ENCODE measurements around the gene STK38L.
A peak's percentile ranks its signal among the peaks of the same experiment; 100 is the strongest.

STK38L gene

GRCh38 chr12:27324530-27324929 lies 80.4 kb downstream of the STK38L start:
- H3K27me3 ChIP-seq (replicated peaks in 2 of 5; ENCODE audit: control insufficient read depth in 4 of 5, insufficient read depth in 5 of 5, low read length in 4 of 5): no peaks in the 10 kb centered on the region
- H3K27ac ChIP-seq (ENCODE audit: insufficient read depth in 1 of 2, low read depth in 1 of 2, low read length in 2 of 2, poor library complexity in 1 of 2, severe bottlenecking in 2 of 2): no peak overlapping the region
- peaks cover 4 to 28% (median 14%) of the 10 kb centered on the region in 4 experiments for H3K36me3 ChIP-seq (ENCODE audit: control insufficient read depth in 4 of 4, insufficient read depth in 4 of 4, low read length in 3 of 4)
- no peaks in the 10 kb centered on the region for H3K9me3 ChIP-seq (ENCODE audit: control extremely low read depth in 1 of 5, control insufficient read depth in 4 of 5, insufficient read depth in 2 of 5, low read depth in 1 of 5, low read length in 4 of 5)
- no peak overlapping the region for H3K4me3 ChIP-seq (ENCODE audit: control insufficient read depth in 1 of 7, extremely low read depth in 1 of 7, insufficient read depth in 4 of 7, low read depth in 2 of 7, low read length in 6 of 7)
- POLR2A ChIA-PET: no interaction called here
- CTCF ChIA-PET: interaction anchor here (1.7 kb wide), 1 partner anchor 19 kb away, joined by 5 read pairs; no protein-coding TSS in a partner anchor
- no peaks in the 10 kb centered on the region for H3K4me1 ChIP-seq (ENCODE audit: control extremely low read depth in 1 of 4, control insufficient read depth in 4 of 4, insufficient read depth in 4 of 4, low read length in 3 of 4)
- no peak for DNase-seq

- Histone ChIP-seq H3K4me3 (ENCODE audit: control insufficient read depth in 1 of 7, extremely low read depth in 1 of 7, insufficient read depth in 4 of 7, low read depth in 2 of 7, low read length in 6 of 7) (peak overlapping the region in 3 of 7 experiments; percentile 22 to 51 (median 39)), H3K9me3 (ENCODE audit: control extremely low read depth in 1 of 5, control insufficient read depth in 4 of 5, insufficient read depth in 2 of 5, low read depth in 1 of 5, low read length in 4 of 5) (no peaks in the 10 kb centered on the region), H3K4me1 (ENCODE audit: control extremely low read depth in 1 of 4, control insufficient read depth in 4 of 4, insufficient read depth in 4 of 4, low read length in 3 of 4) (peaks cover 9 to 32% (median 22%) of the 10 kb centered on the region in 4 experiments), H3K36me3 (ENCODE audit: control insufficient read depth in 4 of 4, insufficient read depth in 4 of 4, low read length in 3 of 4) (peaks cover 0 to 7% (median 4%) of the 10 kb centered on the region in 4 experiments), H3K27ac (ENCODE audit: insufficient read depth in 1 of 2, low read depth in 1 of 2, low read length in 2 of 2, poor library complexity in 1 of 2, severe bottlenecking in 2 of 2) (no peak overlapping the region), H3K27me3 (replicated peaks in 2 of 5; ENCODE audit: control insufficient read depth in 4 of 5, insufficient read depth in 5 of 5, low read length in 4 of 5) (peaks cover 0 to 4% (median 0%) of the 10 kb centered on the region in 5 experiments)
- ChIA-PET POLR2A (interaction anchor here (0.6 kb wide), 1 partner anchor 11 kb away, joined by 3 read pairs; no protein-coding TSS in a partner anchor), CTCF (interaction anchor here (0.7 kb wide), 2 partner anchors 11 to 25 kb away, joined by 3 read pairs; no protein-coding TSS in a partner anchor)
- no peak for DNase-seq
- 100% methylated on average over 1 of the region's 1 CpG for WGBS (ENCODE audit: insufficient coverage)
These were observed 86.8 kb downstream of the STK38L start for GRCh38 chr12:27330846-27331245.

- 26% methylated on average over 4 of the region's 7 CpGs for WGBS (ENCODE audit: insufficient coverage)
- CTCF ChIA-PET: interaction anchor here (0.7 to 1.2 kb wide), 3 partner anchors 11 to 56 kb away, joined by 3 read pairs; no protein-coding TSS in a partner anchor
- peaks cover 0 to 4% (median 0%) of the 10 kb centered on the region in 5 experiments for H3K27me3 ChIP-seq (replicated peaks in 2 of 5; ENCODE audit: control insufficient read depth in 4 of 5, insufficient read depth in 5 of 5, low read length in 4 of 5)
- peaks cover 0 to 4% (median 2%) of the 10 kb centered on the region in 4 experiments for H3K36me3 ChIP-seq (ENCODE audit: control insufficient read depth in 4 of 4, insufficient read depth in 4 of 4, low read length in 3 of 4)
- peak; percentile 36 to 85 (median 83) for DNase-seq
- H3K4me1 ChIP-seq (ENCODE audit: control extremely low read depth in 1 of 4, control insufficient read depth in 4 of 4, insufficient read depth in 4 of 4, low read length in 3 of 4): peaks cover 9 to 32% (median 22%) of the 10 kb centered on the region in 4 experiments
- POLR2A ChIA-PET: interaction anchor here (0.6 kb wide), 1 partner anchor 11 kb away, joined by 3 read pairs; no protein-coding TSS in a partner anchor
- no peaks in the 10 kb centered on the region for H3K9me3 ChIP-seq (ENCODE audit: control extremely low read depth in 1 of 5, control insufficient read depth in 4 of 5, insufficient read depth in 2 of 5, low read depth in 1 of 5, low read length in 4 of 5)
- H3K27ac ChIP-seq (ENCODE audit: insufficient read depth in 1 of 2, low read depth in 1 of 2, low read length in 2 of 2, poor library complexity in 1 of 2, severe bottlenecking in 2 of 2): no peak overlapping the region
- peak overlapping the region in 4 of 7 experiments; percentile 5 to 51 (median 30) for H3K4me3 ChIP-seq (ENCODE audit: control insufficient read depth in 1 of 7, extremely low read depth in 1 of 7, insufficient read depth in 4 of 7, low read depth in 2 of 7, low read length in 6 of 7)
These were observed 87.3 kb downstream of the STK38L start for GRCh38 chr12:27331291-27331926.

- ChIA-PET POLR2A (no interaction called here), CTCF (interaction anchor here (1.2 kb wide), 1 partner anchor 55 kb away, joined by 3 read pairs; no protein-coding TSS in a partner anchor)
- peaks cover 0 to 2% (median under 1%) of the 10 kb centered on the region in 4 experiments for H3K36me3 ChIP-seq (ENCODE audit: control insufficient read depth in 4 of 4, insufficient read depth in 4 of 4, low read length in 3 of 4)
- H3K4me3 ChIP-seq (ENCODE audit: control insufficient read depth in 1 of 7, extremely low read depth in 1 of 7, insufficient read depth in 4 of 7, low read depth in 2 of 7, low read length in 6 of 7): peak overlapping the region in 6 of 7 experiments; percentile 76 to 95 (median 82)
- no peak for DNase-seq
- WGBS (ENCODE audit: insufficient coverage): no CpG with 5 or more reads among the region's 3 CpGs
- H3K27me3 ChIP-seq (replicated peaks in 2 of 5; ENCODE audit: control insufficient read depth in 4 of 5, insufficient read depth in 5 of 5, low read length in 4 of 5): peaks cover 0 to 4% (median 0%) of the 10 kb centered on the region in 5 experiments
- H3K4me1 ChIP-seq (ENCODE audit: control extremely low read depth in 1 of 4, control insufficient read depth in 4 of 4, insufficient read depth in 4 of 4, low read length in 3 of 4): peaks cover 9 to 32% (median 22%) of the 10 kb centered on the region in 4 experiments
- no peak overlapping the region for H3K27ac ChIP-seq (ENCODE audit: insufficient read depth in 1 of 2, low read depth in 1 of 2, low read length in 2 of 2, poor library complexity in 1 of 2, severe bottlenecking in 2 of 2)
- H3K9me3 ChIP-seq (ENCODE audit: control extremely low read depth in 1 of 5, control insufficient read depth in 4 of 5, insufficient read depth in 2 of 5, low read depth in 1 of 5, low read length in 4 of 5): no peaks in the 10 kb centered on the region
These were observed 87.8 kb downstream of the STK38L start for GRCh38 chr12:27331927-27332324.

- peaks cover 9 to 32% (median 22%) of the 10 kb centered on the region in 4 experiments for H3K4me1 ChIP-seq (ENCODE audit: control extremely low read depth in 1 of 4, control insufficient read depth in 4 of 4, insufficient read depth in 4 of 4, low read length in 3 of 4)
- peaks cover 0 to 2% (median under 1%) of the 10 kb centered on the region in 4 experiments for H3K36me3 ChIP-seq (ENCODE audit: control insufficient read depth in 4 of 4, insufficient read depth in 4 of 4, low read length in 3 of 4)
- peak overlapping the region; percentile 76 to 95 (median 83) for H3K4me3 ChIP-seq (ENCODE audit: control insufficient read depth in 1 of 7, extremely low read depth in 1 of 7, insufficient read depth in 4 of 7, low read depth in 2 of 7, low read length in 6 of 7)
- peaks cover 0 to 4% (median 0%) of the 10 kb centered on the region in 5 experiments for H3K27me3 ChIP-seq (replicated peaks in 2 of 5; ENCODE audit: control insufficient read depth in 4 of 5, insufficient read depth in 5 of 5, low read length in 4 of 5)
- ChIA-PET POLR2A (no interaction called here), CTCF (interaction anchor here (1.2 to 2.0 kb wide), 3 partner anchors 27 to 55 kb away, joined by 3 to 6 read pairs (median 5); no protein-coding TSS in a partner anchor)
- no peak overlapping the region for H3K27ac ChIP-seq (ENCODE audit: insufficient read depth in 1 of 2, low read depth in 1 of 2, low read length in 2 of 2, poor library complexity in 1 of 2, severe bottlenecking in 2 of 2)
- no peak for DNase-seq
- no peaks in the 10 kb centered on the region for H3K9me3 ChIP-seq (ENCODE audit: control extremely low read depth in 1 of 5, control insufficient read depth in 4 of 5, insufficient read depth in 2 of 5, low read depth in 1 of 5, low read length in 4 of 5)
- WGBS (ENCODE audit: insufficient coverage): 14% methylated on average over 9 of the region's 10 CpGs
These were observed 88.3 kb downstream of the STK38L start for GRCh38 chr12:27332407-27332713.

GRCh38 chr12:27332714-27333402 lies 88.8 kb downstream of the STK38L start, which contains the start of gene BMAL2:
Gene BMAL2 (plus strand): TSS chr12:27332836. CDS start chr12:27333073, 237 bp downstream.
- ChIA-PET CTCF (interaction anchor here (1.2 to 2.0 kb wide), 4 partner anchors 27 to 54 kb away, joined by 3 to 6 read pairs (median 4); no protein-coding TSS in a partner anchor), POLR2A (no interaction called here)
- under 1% methylated on average over 66 of the region's 96 CpGs for WGBS (ENCODE audit: insufficient coverage)
- Histone ChIP-seq H3K27me3 (replicated peaks in 2 of 5; ENCODE audit: control insufficient read depth in 4 of 5, insufficient read depth in 5 of 5, low read length in 4 of 5) (peaks cover 0 to 4% (median 0%) of the 10 kb centered on the region in 5 experiments), H3K36me3 (ENCODE audit: control insufficient read depth in 4 of 4, insufficient read depth in 4 of 4, low read length in 3 of 4) (no peaks in the 10 kb centered on the region), H3K4me3 (ENCODE audit: control insufficient read depth in 1 of 7, extremely low read depth in 1 of 7, insufficient read depth in 4 of 7, low read depth in 2 of 7, low read length in 6 of 7) (peak within 1 kb of the TSS; percentile 76 to 95 (median 83)), H3K4me1 (ENCODE audit: control extremely low read depth in 1 of 4, control insufficient read depth in 4 of 4, insufficient read depth in 4 of 4, low read length in 3 of 4) (peaks cover 9 to 34% (median 22%) of the 10 kb centered on the region in 4 experiments), H3K9me3 (ENCODE audit: control extremely low read depth in 1 of 5, control insufficient read depth in 4 of 5, insufficient read depth in 2 of 5, low read depth in 1 of 5, low read length in 4 of 5) (no peaks in the 10 kb centered on the region), H3K27ac (ENCODE audit: insufficient read depth in 1 of 2, low read depth in 1 of 2, low read length in 2 of 2, poor library complexity in 1 of 2, severe bottlenecking in 2 of 2) (no peak within 1 kb of the TSS)
- DNase-seq: peak; percentile 34 to 76 (median 68)
